Ishikawa (cell line): ENCODE data around the gene ST6GALNAC2.

ENCODE experiments used
- EP300 ChIP-seq: IDR thresholded peaks from 2 replicates; pipeline ENCODE4 v1.6.1; 2012; ENCODE audit warnings: borderline replicate concordance
- MAX ChIP-seq: IDR thresholded peaks from 2 replicates; pipeline ENCODE4 v1.6.1; 2012
- NFIC ChIP-seq: IDR thresholded peaks from 2 replicates; pipeline ENCODE4 v1.6.1; 2012
- TEAD4 ChIP-seq: IDR thresholded peaks from 2 replicates; pipeline ENCODE4 v1.6.1; 2012
- YY1 ChIP-seq: IDR thresholded peaks from 2 replicates; pipeline ENCODE4 v1.6.1; 2012; ENCODE audit warnings: low read depth

- TF ChIP-seq TEAD4 (no peak), YY1 (no peak), MAX (0 out of 2 replicates have a peak, but pooled peaks have one; percentile 25), NFIC (no peak), EP300 (no peak)
These were observed 68.0 kb downstream of the ST6GALNAC2 start for GRCh38 chr17:76517638-76518038.
